K562 (cell line): ENCODE results near the gene COL5A1. TPM values are rescaled to one million over a fixed set of nuclear protein-coding genes. Genes with fewer than 3 reads are reported as not detected.

Experiments
- ATAC-seq: fragments of 200-7000 bp; cut with Tn5 transposase; 3 replicates; pipeline ENCODE4 v1.9.1; 2020; ENCODE audit warnings: moderate library complexity
- BruUV-seq: library from RNA; stranded (reverse); fragments of 400-500 nt; replicated peaks from 2 replicates; lab custom pipeline; 2021; lab: Mats Ljungman, UMichigan
- CTCF ChIA-PET: fragments of 300-600 bp; formaldehyde crosslinking; extraction: SDS; loops from one replicate; lab custom pipeline; 2021; ENCODE audit warnings: low intra/inter-chr PET ratio; lab: Yijun Ruan, JAX
- POLR2A ChIA-PET: fragments of 300-600, 350-650 bp; sonication (Branson Sonifier 250); formaldehyde crosslinking; extraction: SDS; loops from one replicate; lab custom pipeline; 2021; ENCODE audit warnings: antibody characterized with exemption, inconsistent platforms; lab: Yijun Ruan, JAX
- DNase-seq, 4 experiments: peaks; one replicate each; pipeline versions ENCODE4 v3.0.0 to v3.0.0-alpha.2; 2011 to 2018; ENCODE audit warnings: low spot score in 3 of 4, mixed read lengths in 3 of 4; ENCODE audit errors: extremely low read depth in 1 of 4
- FAIRE-seq: peaks from 2 replicates; lab custom pipeline; 2011; peaks lifted over from hg19 to GRCh38; lab: Jason Lieb, UNC
- H2AFZ ChIP-seq: 2 replicates; pipeline ENCODE4 v1.6.0; 2011; ENCODE audit warnings: low read depth, low read length, control low read depth, inconsistent platforms
- H3K27ac ChIP-seq: fragments of 200-600 bp; 3 replicates; pipeline ENCODE4 v1.8.0; 2011; ENCODE audit warnings: low read depth, mild to moderate bottlenecking, control low read depth, inconsistent platforms, low read length, moderate library complexity, mixed read lengths; ENCODE audit errors: extremely low read depth
- H3K27me3 ChIP-seq, 2 experiments: fragments of 300-600 bp in 1 of 2; 2 replicates in 1 of 2; 3 replicates in 1 of 2; pipeline versions ENCODE4 v1.6.0 to v1.8.0; 2011; ENCODE audit warnings: inconsistent platforms in 2 of 2, low read length in 2 of 2, mild to moderate bottlenecking in 1 of 2, mixed read lengths in 1 of 2, moderate library complexity in 1 of 2; ENCODE audit not compliant: control insufficient read depth in 2 of 2, insufficient read depth in 2 of 2
- H3K36me3 ChIP-seq: fragments of 300-600 bp; 3 replicates; pipeline ENCODE4 v1.8.0; 2011; ENCODE audit warnings: mild to moderate bottlenecking, low read length, inconsistent platforms; ENCODE audit not compliant: control insufficient read depth, insufficient read depth
- H3K4me1 ChIP-seq, 2 experiments: fragments of 200-600 bp in 1 of 2; replicated peaks in 1 of 2; 2 replicates in 1 of 2; 3 replicates in 1 of 2; pipeline versions ENCODE4 v1.5.1 to v1.8.0; 2011; ENCODE audit warnings: inconsistent platforms in 2 of 2, low read length in 2 of 2, mild to moderate bottlenecking in 1 of 2, mixed read lengths in 1 of 2, moderate library complexity in 1 of 2; ENCODE audit not compliant: control insufficient read depth in 2 of 2, insufficient read depth in 2 of 2
- H3K4me2 ChIP-seq: 2 replicates; pipeline ENCODE4 v1.6.1; 2011; ENCODE audit warnings: low read length, control low read depth, inconsistent platforms, mixed read lengths; ENCODE audit not compliant: insufficient read depth
- H3K4me3 ChIP-seq: fragments of 200-600 bp; sonication (generic), shearing (Covaris generic); 2 replicates; pipeline ENCODE4 v1.5.1; 2016; ENCODE audit warnings: control low read depth, inconsistent platforms
- H3K79me2 ChIP-seq: fragments of 200-600 bp; 3 replicates; pipeline ENCODE4 v1.8.0; 2011; ENCODE audit warnings: low read length, inconsistent platforms; ENCODE audit not compliant: control insufficient read depth, insufficient read depth
- H3K9ac ChIP-seq, 2 experiments: 2 replicates each; pipeline versions ENCODE4 v1.6.0 to v1.6.1; 2011; ENCODE audit warnings: low read depth in 2 of 2, low read length in 2 of 2, control low read depth in 1 of 2, inconsistent platforms in 1 of 2, mild to moderate bottlenecking in 1 of 2, mixed read lengths in 1 of 2; ENCODE audit not compliant: insufficient read depth in 1 of 2
- H3K9me1 ChIP-seq: one replicate; pipeline ENCODE4 v1.6.0; 2011; ENCODE audit warnings: inconsistent platforms, mild to moderate bottlenecking, low read length, moderate library complexity; ENCODE audit not compliant: control insufficient read depth, insufficient read depth
- H3K9me3 ChIP-seq: replicated peaks from 2 replicates; pipeline ENCODE4 v1.5.1; 2011; ENCODE audit warnings: low read depth, low read length, inconsistent platforms; ENCODE audit not compliant: control insufficient read depth, insufficient read depth
- H4K20me1 ChIP-seq: replicated peaks from 2 replicates; pipeline ENCODE4 v1.6.1; 2011; ENCODE audit warnings: low read length, inconsistent platforms, mixed read lengths; ENCODE audit not compliant: control insufficient read depth, insufficient read depth
- ATF7 ChIP-seq: fragments of 450-650 bp; IDR thresholded peaks from 2 replicates; pipeline ENCODE4 v1.7.1; 2014; ENCODE audit warnings: mild to moderate bottlenecking, moderate library complexity
- BMI1 ChIP-seq: fragments of 150-350 bp; IDR thresholded peaks from 2 replicates; pipeline ENCODE4 v1.6.1; 2014; ENCODE audit warnings: low read length
- EP300 ChIP-seq: IDR thresholded peaks from 2 replicates; pipeline ENCODE4 v1.6.1; 2012; ENCODE audit warnings: low read length, improper control_type of control experiment
- MEF2A ChIP-seq: IDR thresholded peaks from 2 replicates; pipeline ENCODE4 v1.6.1; 2011; ENCODE audit warnings: low read depth, mild to moderate bottlenecking, low read length, moderate library complexity; ENCODE audit not compliant: control insufficient read depth
- TGIF2 ChIP-seq: sonication (generic); formaldehyde crosslinking; IDR thresholded peaks from 2 replicates; pipeline ENCODE4 v1.8.1; 2022; ENCODE audit warnings: mild to moderate bottlenecking, missing genetic modification reagents, moderate library complexity
- WGBS: fragments of 100-300 bp; shearing (Covaris generic); methylation state at CpG from one replicate; pipeline ENCODE4 v1.1.6; 2016; ENCODE audit warnings: low coverage, mixed read lengths; ENCODE audit not compliant: insufficient coverage; ENCODE audit errors: missing lambda C conversion rate; 5-methylcytosine and 5-hydroxymethylcytosine counted together
- in situ Hi-C: fragments of 300-500 bp; cut with MboI; formaldehyde crosslinking; loops from 4 replicates; pipeline ENCODE4 v1.15.0; 2018; ENCODE audit warnings: inconsistent platforms, mixed read lengths
- intact Hi-C: fragments of 100-400 bp; cut with micrococcal nuclease; formaldehyde crosslinking; loops from 2 replicates; pipeline ENCODE4 v1.14.2; 2022
- polyA plus RNA-seq, 8 experiments: library from polyadenylated mRNA; depleted of rRNA in 4 of 8; stranded (reverse) in 5 of 8; unstranded in 3 of 8; fragments of >200 nt; fragmentation: Nextera tagmentation in 2 of 8; fragmentation: Illumina TruSeq in 1 of 8; extraction: Ambion mirVana in 2 of 8; extraction: Trizol in 1 of 8; gene quantifications; 2 replicates each; pipeline versions ENCODE4 v1.2.1 to v1.2.3, GENCODE V29; 2011 to 2014; ENCODE audit warnings: inconsistent platforms in 1 of 8, missing spikeins in 1 of 8
- total RNA-seq, 7 experiments: library from RNA; depleted of rRNA in 6 of 7; stranded (reverse); fragments of >200 nt in 6 of 7; fragmentation: Illumina TruSeq in 2 of 7; extraction: Trizol in 2 of 7; gene quantifications; 2 replicates each; pipeline versions ENCODE4 v1.2.1 to v1.2.3, GENCODE V29; 2011 to 2021; ENCODE audit warnings: low replicate concordance in 1 of 7
- TF ChIP-seq, protein P1 (sequence below): fragments of 450-650 bp; IDR thresholded peaks from 2 replicates; pipeline ENCODE4 v1.6.1; 2017; ENCODE audit warnings: mild to moderate bottlenecking, moderate library complexity

COL5A1 gene
- total and polyA plus RNA-seq, 9 of the 15 experiments (the other 6 are each of a cell fraction or from before 2014, with no cell fraction given), result under 0.01 to 0.13 (median 0.04) TPM; not detected in 6

- Histone ChIP-seq H2AFZ (no peak overlapping the region), H3K9me3 (no peaks in the 10 kb centered on the region), H3K4me3 (no peak overlapping the region), H4K20me1 (0 out of 2 replicates have a peak, but pooled peaks cover 8% of the 10 kb centered on the region), H3K79me2 (no peaks in the 10 kb centered on the region), H3K9ac (no peak overlapping the region), H3K4me2 (no peak overlapping the region), H3K27me3 (peaks cover 18 to 53% of the 10 kb centered on the region in 2 experiments), H3K27ac (no peak overlapping the region), H3K9me1 (no peaks in the 10 kb centered on the region), H3K36me3 (no peaks in the 10 kb centered on the region), H3K4me1 (no peaks in the 10 kb centered on the region)
- WGBS, result 1% methylated on average over 10 of the region's 11 CpGs
- intact Hi-C loops, result no loop called here
- DNase-seq (no peak), ATAC-seq (no peak), FAIRE-seq (no peak)
- ChIA-PET CTCF (no interaction called here), POLR2A (no interaction called here)
- TF ChIP-seq EP300 (no peak), TGIF2 (no peak), BMI1 (no peak), ATF7 (no peak), MEF2A (no peak)
- TF ChIP-seq, protein P1, sequence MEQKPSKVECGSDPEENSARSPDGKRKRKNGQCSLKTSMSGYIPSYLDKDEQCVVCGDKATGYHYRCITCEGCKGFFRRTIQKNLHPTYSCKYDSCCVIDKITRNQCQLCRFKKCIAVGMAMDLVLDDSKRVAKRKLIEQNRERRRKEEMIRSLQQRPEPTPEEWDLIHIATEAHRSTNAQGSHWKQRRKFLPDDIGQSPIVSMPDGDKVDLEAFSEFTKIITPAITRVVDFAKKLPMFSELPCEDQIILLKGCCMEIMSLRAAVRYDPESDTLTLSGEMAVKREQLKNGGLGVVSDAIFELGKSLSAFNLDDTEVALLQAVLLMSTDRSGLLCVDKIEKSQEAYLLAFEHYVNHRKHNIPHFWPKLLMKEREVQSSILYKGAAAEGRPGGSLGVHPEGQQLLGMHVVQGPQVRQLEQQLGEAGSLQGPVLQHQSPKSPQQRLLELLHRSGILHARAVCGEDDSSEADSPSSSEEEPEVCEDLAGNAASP, result no peak
- no TSS peak for BruUV-seq
- in situ Hi-C loops, result no loop called here
These were observed 244.9 kb downstream of the COL5A1 start for GRCh38 chr9:134886413-134886913.
